Natural killer cell (primary cell): ENCODE data around the gene ZNF79. TPM values are rescaled to one million over a fixed set of nuclear protein-coding genes. Genes with fewer than 3 reads are reported as not detected.

Source experiments
- ATAC-seq, 3 donors: fragments of 150-1000 bp in 2 of 3; fragments of 200-7000 bp in 1 of 3; cut with Tn5 transposase; 1 replicate in 1 of 3; 2 replicates in 2 of 3; pipeline ENCODE4 v1.10.0; 2021; ENCODE audit warnings: mild to moderate bottlenecking in 2 of 3, moderate library complexity in 2 of 3
- DNase-seq, 2 donors: peaks; one replicate each; pipeline versions ENCODE4 v3.0.0 to v3.0.0-alpha.2; 2013 to 2021; ENCODE audit warnings: mixed read lengths in 1 of 2
- H3K27ac ChIP-seq: one replicate; pipeline ENCODE4 v1.5.1; 2013; ENCODE audit warnings: mild to moderate bottlenecking, low read length
- H3K27me3 ChIP-seq: one replicate; pipeline ENCODE4 v1.6.1; 2013; ENCODE audit warnings: low read length; ENCODE audit not compliant: control insufficient read depth, insufficient read depth
- H3K36me3 ChIP-seq: one replicate; pipeline ENCODE4 v1.6.1; 2013; ENCODE audit warnings: low read length; ENCODE audit not compliant: control insufficient read depth, insufficient read depth
- H3K4me1 ChIP-seq: one replicate; pipeline ENCODE4 v1.6.1; 2013; ENCODE audit warnings: low read length; ENCODE audit not compliant: control insufficient read depth, insufficient read depth
- H3K4me3 ChIP-seq: one replicate; pipeline ENCODE4 v1.5.1; 2013; ENCODE audit warnings: low read length
- H3K9me3 ChIP-seq: one replicate; pipeline ENCODE4 v1.6.1; 2013; ENCODE audit warnings: low read length; ENCODE audit not compliant: control insufficient read depth, insufficient read depth
- H3K27ac Mint-ChIP-seq, 2 donors: one replicate each; pipeline ENCODE4 v1.8.0; 2022; ENCODE audit warnings: mild to moderate bottlenecking in 2 of 2, mixed read lengths in 2 of 2, moderate library complexity in 1 of 2
- H3K27me3 Mint-ChIP-seq, 2 donors: one replicate each; pipeline ENCODE4 v1.8.0; 2022; ENCODE audit warnings: low read depth in 2 of 2, mixed read lengths in 2 of 2
- H3K36me3 Mint-ChIP-seq: one replicate; pipeline ENCODE4 v1.8.0; 2022; ENCODE audit warnings: mixed read lengths
- H3K4me1 Mint-ChIP-seq, 2 donors: one replicate each; pipeline ENCODE4 v1.8.0; 2022; ENCODE audit warnings: mixed read lengths in 2 of 2
- H3K4me3 Mint-ChIP-seq: one replicate; pipeline ENCODE4 v1.8.0; 2022; ENCODE audit warnings: mild to moderate bottlenecking, moderate library complexity, mixed read lengths
- H3K9me3 Mint-ChIP-seq, 2 donors: one replicate each; pipeline ENCODE4 v1.8.0; 2022; ENCODE audit warnings: mixed read lengths in 2 of 2
- CTCF ChIP-seq: fragments of 200-600 bp; IDR thresholded peaks from one replicate; pipeline ENCODE4 v1.8.0; 2022; ENCODE audit warnings: antibody characterized with exemption
- whole genome bisulfite sequencing: methylation state at CpG from one replicate; pipeline ENCODE4 v1.1.7; 2013; ENCODE audit warnings: missing lambda C conversion rate; ENCODE audit not compliant: insufficient coverage; 5-methylcytosine and 5-hydroxymethylcytosine counted together
- intact Hi-C: fragments of 100-400 bp; cut with micrococcal nuclease; formaldehyde crosslinking; loops from one replicate; pipeline ENCODE4 v1.14.2; 2022
- total RNA-seq, 4 donors: library from RNA; stranded (reverse); fragments of 120-200 nt in 1 of 4; gene quantifications; one replicate each; pipeline versions ENCODE4 v1.2.3 to v1.2.4, GENCODE V29; 2013 to 2022

ZNF79 gene
- total RNA-seq, 3 donors from 2014 or later (not counting 1 experiment from before 2014, with no cell fraction given), result 13.8 to 16.1 (median 14.2) TPM

DNA sequence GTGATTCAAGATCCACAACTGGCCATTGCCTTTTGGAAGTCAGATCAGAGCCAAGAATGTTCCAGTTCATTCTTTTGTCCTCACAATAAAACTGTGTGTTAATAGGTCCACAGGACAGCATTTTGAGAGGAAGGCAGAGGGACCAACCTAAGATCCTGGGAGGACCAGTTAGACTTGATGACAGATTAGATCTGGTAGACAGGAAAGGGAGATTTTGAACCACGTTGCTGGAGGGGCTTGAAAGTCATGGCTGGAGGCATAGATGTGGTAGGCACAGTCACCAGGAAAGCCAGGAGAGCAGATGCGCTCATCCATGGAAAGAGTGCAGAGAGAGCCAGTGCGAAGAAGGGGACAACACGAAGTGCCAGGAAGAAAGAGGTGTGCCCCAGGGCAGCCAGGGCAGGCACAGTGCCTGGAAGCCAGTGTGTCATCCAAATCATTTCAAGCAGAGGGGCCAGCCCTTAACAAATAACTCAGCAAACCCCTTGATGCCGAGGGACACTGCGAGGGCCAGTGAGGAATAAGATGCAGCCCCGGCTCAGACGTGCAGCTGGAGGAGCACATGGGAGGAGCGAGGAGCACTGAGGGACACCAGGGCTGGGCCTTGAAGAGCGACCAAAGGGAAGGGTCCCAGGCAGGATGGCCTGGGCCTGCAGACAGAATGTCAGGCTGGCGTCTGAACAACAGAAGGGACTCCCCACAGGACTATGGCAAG is 40.0 kb upstream of the ZNF79 start:
- Mint-ChIP-seq H3K9me3 (no peaks in the 10 kb centered on the region), H3K27me3 (peaks cover 41 to 59% of the 10 kb centered on the region in 2 donors), H3K27ac (no peak overlapping the region), H3K4me1 (peaks cover 13 to 15% of the 10 kb centered on the region in 2 donors), H3K36me3 (no peaks in the 10 kb centered on the region), H3K4me3 (no peak overlapping the region)
- no peak for ATAC-seq
- Histone ChIP-seq H3K9me3 (no peaks in the 10 kb centered on the region), H3K36me3 (no peaks in the 10 kb centered on the region), H3K27me3 (peaks cover 30% of the 10 kb centered on the region), H3K27ac (no peak overlapping the region), H3K4me3 (no peak overlapping the region), H3K4me1 (peaks cover 18% of the 10 kb centered on the region)
- intact Hi-C loops, result no loop called here
- no peak for TF ChIP-seq CTCF
- WGBS, result 86% methylated on average over 11 of the region's 11 CpGs
- no peak for DNase-seq

DNA sequence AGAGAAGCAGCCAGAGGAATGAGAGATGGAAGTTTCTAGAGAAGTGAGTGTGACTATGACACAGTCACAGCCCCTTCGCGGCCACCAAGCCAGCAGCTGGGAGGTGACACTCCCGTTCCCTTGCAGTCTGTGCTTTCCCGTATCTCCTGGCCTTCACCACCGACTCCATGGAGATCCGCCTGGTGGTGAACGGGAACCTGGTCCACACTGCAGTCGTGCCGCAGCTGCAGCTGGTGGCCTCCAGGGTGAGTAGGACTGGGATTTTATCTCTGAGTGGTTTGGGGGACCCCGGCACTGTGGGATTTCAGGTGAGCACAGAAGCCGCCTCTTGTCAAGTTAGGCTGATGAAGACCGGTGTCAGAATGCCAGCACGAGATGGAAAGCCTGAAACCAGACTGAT is 39.3 kb upstream of the ZNF79 start:
- H3K4me1 ChIP-seq, result peaks cover 18% of the 10 kb centered on the region
- intact Hi-C loops, result no loop called here
- peaks cover 40 to 57% of the 10 kb centered on the region in 2 donors for H3K27me3 Mint-ChIP-seq

DNA sequence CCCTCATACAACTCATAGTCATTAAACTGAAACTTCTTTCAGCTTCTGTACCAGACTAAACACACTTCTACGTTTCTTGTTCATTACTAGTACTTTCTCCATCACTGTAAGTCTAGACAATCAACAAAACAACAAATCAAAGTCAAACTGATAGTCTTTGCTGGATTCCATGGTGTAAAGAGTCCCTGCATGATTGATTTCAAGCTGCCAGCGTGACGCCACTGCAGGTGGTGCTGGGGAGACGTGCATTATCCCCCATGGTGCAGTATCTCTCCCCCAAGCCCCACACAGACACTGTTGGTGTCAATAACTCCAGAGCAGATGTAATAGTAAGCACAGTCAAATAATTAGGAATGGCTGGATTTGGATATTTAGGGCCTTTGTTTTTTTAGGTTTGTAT is 37.9 kb upstream of the ZNF79 start:
- no peak overlapping the region for H3K27ac Mint-ChIP-seq
- H3K4me1 Mint-ChIP-seq, result peaks cover 14 to 15% of the 10 kb centered on the region in 2 donors
- no peaks in the 10 kb centered on the region for H3K9me3 ChIP-seq
- 93% methylated on average over 4 of the region's 4 CpGs for WGBS
- H3K4me1 ChIP-seq, result peaks cover 18% of the 10 kb centered on the region
- no peak overlapping the region for H3K27ac ChIP-seq
- no peaks in the 10 kb centered on the region for H3K36me3 Mint-ChIP-seq
- DNase-seq (no peak), ATAC-seq (no peak)
- H3K27me3 ChIP-seq, result peaks cover 46% of the 10 kb centered on the region
- no peak overlapping the region for H3K4me3 Mint-ChIP-seq
- intact Hi-C loops, result no loop called here
- H3K4me3 ChIP-seq, result no peak overlapping the region
- no peak for TF ChIP-seq CTCF
- no peaks in the 10 kb centered on the region for H3K9me3 Mint-ChIP-seq
- H3K27me3 Mint-ChIP-seq, result peaks cover 38 to 58% of the 10 kb centered on the region in 2 donors
- H3K36me3 ChIP-seq, result no peaks in the 10 kb centered on the region

More for the DNA sequence above, 39.3 kb upstream of the ZNF79 start:
- DNase-seq (no peak), ATAC-seq (no peak)
- no peak overlapping the region for H3K4me3 ChIP-seq
- H3K4me3 Mint-ChIP-seq, result no peak overlapping the region
- no peaks in the 10 kb centered on the region for H3K36me3 ChIP-seq
- H3K4me1 Mint-ChIP-seq, result peaks cover 14 to 15% of the 10 kb centered on the region in 2 donors
- peaks cover 36% of the 10 kb centered on the region for H3K27me3 ChIP-seq
- no peaks in the 10 kb centered on the region for H3K36me3 Mint-ChIP-seq
- no peaks in the 10 kb centered on the region for H3K9me3 ChIP-seq
- H3K9me3 Mint-ChIP-seq, result no peaks in the 10 kb centered on the region
- no peak for TF ChIP-seq CTCF
- 93% methylated on average over 13 of the region's 13 CpGs for WGBS
- H3K27ac Mint-ChIP-seq, result no peak overlapping the region
- no peak overlapping the region for H3K27ac ChIP-seq

DNA sequence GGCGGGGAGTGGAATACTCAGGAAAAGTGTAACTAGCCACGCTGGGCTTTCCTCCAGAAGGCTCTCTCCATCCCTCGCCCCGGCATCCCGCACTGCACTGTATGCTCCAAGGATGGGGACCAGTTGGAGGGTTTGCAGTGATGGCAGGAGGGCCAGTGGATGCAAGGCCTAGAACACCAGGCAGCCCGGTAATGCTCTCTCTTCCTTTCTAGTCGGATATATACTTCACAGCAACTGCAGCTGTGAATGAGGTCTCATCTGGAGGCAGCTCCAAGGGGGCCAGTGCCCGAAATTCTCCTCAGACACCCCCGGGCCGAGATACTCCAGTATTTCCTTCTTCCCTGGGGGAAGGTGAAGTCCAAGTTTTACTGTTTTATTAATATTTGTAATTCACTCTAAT is 37.2 kb upstream of the ZNF79 start:
- no peaks in the 10 kb centered on the region for H3K36me3 ChIP-seq
- H3K27ac ChIP-seq, result no peak overlapping the region
- Mint-ChIP-seq H3K4me1 (peaks cover 14 to 15% of the 10 kb centered on the region in 2 donors), H3K27ac (no peak overlapping the region), H3K36me3 (no peaks in the 10 kb centered on the region), H3K9me3 (no peaks in the 10 kb centered on the region), H3K27me3 (peaks cover 36 to 62% of the 10 kb centered on the region in 2 donors), H3K4me3 (no peak overlapping the region)
- no peak overlapping the region for H3K4me3 ChIP-seq
- peaks cover 52% of the 10 kb centered on the region for H3K27me3 ChIP-seq
- intact Hi-C loops, result no loop called here
- WGBS, result 96% methylated on average over 7 of the region's 10 CpGs
- H3K4me1 ChIP-seq, result peaks cover 18% of the 10 kb centered on the region
- no peak for DNase-seq
- no peaks in the 10 kb centered on the region for H3K9me3 ChIP-seq
- no peak for TF ChIP-seq CTCF
- no peak for ATAC-seq
